HTERT RPE-1 (cell line): ENCODE data around the gene CDH26.

ENCODE experiments used
- in situ Hi-C: fragments of 300-500 bp; cut with MboI; formaldehyde crosslinking; loops from 4 replicates; pipeline ENCODE4 v1.14.3; 2020; ENCODE audit warnings: low sequenced_read_pairs

The CDH26 gene

GRCh38 chr20:60010689-60011458 lies 52.7 kb downstream of the CDH26 start:
- in situ Hi-C loops, result no loop called here

GRCh38 chr20:60011512-60012507 lies 53.6 kb downstream of the CDH26 start:
- in situ Hi-C loops, result no loop called here

- in situ Hi-C loops, result no loop called here
Measured at GRCh38 chr20:60013296-60014139, 55.3 kb downstream of the CDH26 start.

GRCh38 chr20:60016406-60016805 lies 58.2 kb downstream of the CDH26 start:
- in situ Hi-C loops, result no loop called here

- in situ Hi-C loops, result no loop called here
Measured at GRCh38 chr20:60020251-60020650, 62.0 kb downstream of the CDH26 start.

GRCh38 chr20:60021104-60021503 lies 62.9 kb downstream of the CDH26 start:
- in situ Hi-C loops, result no loop called here

GRCh38 chr20:60022849-60023248 lies 64.6 kb downstream of the CDH26 start:
- in situ Hi-C loops, result no loop called here

- in situ Hi-C loops, result no loop called here
Measured at GRCh38 chr20:60024245-60024644, 66.0 kb downstream of the CDH26 start.

- in situ Hi-C loops, result no loop called here
Measured at GRCh38 chr20:60024801-60025200, 66.6 kb downstream of the CDH26 start.

GRCh38 chr20:60026010-60026409 lies 67.8 kb downstream of the CDH26 start:
- in situ Hi-C loops, result no loop called here

- in situ Hi-C loops, result no loop called here
Measured at GRCh38 chr20:60030471-60030870, 72.2 kb downstream of the CDH26 start.

GRCh38 chr20:60031107-60031506 lies 72.9 kb downstream of the CDH26 start:
- in situ Hi-C loops, result no loop called here

GRCh38 chr20:60034231-60035110 lies 76.2 kb downstream of the CDH26 start:
- in situ Hi-C loops, result no loop called here

GRCh38 chr20:60035486-60035885 lies 77.3 kb downstream of the CDH26 start:
- in situ Hi-C loops, result no loop called here

GRCh38 chr20:60036346-60036745 lies 78.1 kb downstream of the CDH26 start:
- in situ Hi-C loops, result no loop called here

- in situ Hi-C loops, result no loop called here
Measured at GRCh38 chr20:60036746-60037499, 78.7 kb downstream of the CDH26 start.

- in situ Hi-C loops, result no loop called here
Measured at GRCh38 chr20:60038400-60039008, 80.3 kb downstream of the CDH26 start.

- in situ Hi-C loops, result no loop called here
Measured at GRCh38 chr20:60039526-60039925, 81.3 kb downstream of the CDH26 start.
